ENCODE data around the gene NFYA. TPM values are rescaled to one million over a fixed set of nuclear protein-coding genes. Genes with fewer than 3 reads are reported as not detected.

The NFYA gene
- total RNA-seq, 4 donors from 2014 or later: 16.3 to 25.9 (median 21.1) TPM

DNA sequence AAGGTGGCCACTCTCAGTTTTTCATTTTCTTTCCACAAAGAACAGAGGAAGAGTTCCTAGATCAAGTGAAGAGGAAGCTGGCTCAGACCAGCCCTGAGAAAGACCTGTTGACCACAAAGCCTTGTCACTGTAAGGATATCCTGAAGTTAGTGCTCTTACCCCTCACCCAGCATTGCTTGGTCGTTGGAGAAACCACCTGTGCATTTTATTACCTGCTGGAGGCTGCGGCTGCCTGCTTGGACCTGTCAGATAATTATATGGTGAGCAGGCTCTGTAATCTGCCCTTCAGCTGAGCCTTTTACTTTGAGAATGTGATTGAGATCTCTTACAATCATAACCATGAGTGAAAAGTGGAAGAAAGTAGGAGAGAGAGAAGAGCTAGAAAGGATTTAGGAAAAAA lies 59.5 kb downstream of the NFYA start:
- no peak for ATAC-seq (ENCODE audit: low FRiP score)
- TF ChIP-seq, protein P1, sequence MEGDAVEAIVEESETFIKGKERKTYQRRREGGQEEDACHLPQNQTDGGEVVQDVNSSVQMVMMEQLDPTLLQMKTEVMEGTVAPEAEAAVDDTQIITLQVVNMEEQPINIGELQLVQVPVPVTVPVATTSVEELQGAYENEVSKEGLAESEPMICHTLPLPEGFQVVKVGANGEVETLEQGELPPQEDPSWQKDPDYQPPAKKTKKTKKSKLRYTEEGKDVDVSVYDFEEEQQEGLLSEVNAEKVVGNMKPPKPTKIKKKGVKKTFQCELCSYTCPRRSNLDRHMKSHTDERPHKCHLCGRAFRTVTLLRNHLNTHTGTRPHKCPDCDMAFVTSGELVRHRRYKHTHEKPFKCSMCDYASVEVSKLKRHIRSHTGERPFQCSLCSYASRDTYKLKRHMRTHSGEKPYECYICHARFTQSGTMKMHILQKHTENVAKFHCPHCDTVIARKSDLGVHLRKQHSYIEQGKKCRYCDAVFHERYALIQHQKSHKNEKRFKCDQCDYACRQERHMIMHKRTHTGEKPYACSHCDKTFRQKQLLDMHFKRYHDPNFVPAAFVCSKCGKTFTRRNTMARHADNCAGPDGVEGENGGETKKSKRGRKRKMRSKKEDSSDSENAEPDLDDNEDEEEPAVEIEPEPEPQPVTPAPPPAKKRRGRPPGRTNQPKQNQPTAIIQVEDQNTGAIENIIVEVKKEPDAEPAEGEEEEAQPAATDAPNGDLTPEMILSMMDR (IDR thresholded peaks at IDR 0.05): no peak
- DNase-seq (ENCODE audit: low spot score): no peak

DNA sequence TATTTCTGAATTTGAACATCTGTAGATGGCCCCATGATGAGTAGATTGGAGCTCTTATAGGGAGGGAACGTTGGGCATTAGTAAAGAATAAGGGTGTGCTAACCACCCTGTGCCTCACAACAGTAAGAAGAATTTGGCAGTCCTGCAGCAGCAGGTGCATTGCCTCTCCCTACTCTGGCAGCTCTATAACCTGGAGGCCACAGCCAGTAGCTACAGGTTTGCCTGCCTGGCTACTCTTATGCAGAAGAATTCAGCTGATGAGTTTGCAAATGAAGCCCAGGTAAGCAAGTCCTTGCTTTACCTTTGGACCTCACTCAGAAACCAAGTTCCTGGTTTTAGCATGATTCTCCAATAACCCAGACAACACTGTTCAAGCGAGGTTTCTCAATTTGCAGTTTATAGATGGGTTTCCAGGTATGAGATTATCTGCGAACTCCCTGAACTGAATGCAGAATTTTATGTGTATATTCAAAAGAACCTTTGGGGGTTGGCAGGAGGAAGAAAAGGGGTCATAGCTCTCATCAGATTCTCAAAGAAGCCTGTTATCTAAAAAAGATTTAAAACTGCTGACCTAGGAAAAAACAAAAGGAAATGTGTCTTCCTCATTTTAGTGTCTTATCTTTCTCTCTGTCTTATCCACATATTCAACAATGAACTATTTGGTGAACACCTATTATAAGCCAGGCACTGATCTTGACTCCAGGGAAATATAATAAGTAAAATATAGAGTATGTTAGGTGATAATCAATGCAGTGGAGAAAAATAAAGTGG lies 62.5 kb downstream of the NFYA start:
- TF ChIP-seq, protein P1 (IDR thresholded peaks at IDR 0.05): no peak
- no peak for DNase-seq (ENCODE audit: low spot score)
- ATAC-seq (ENCODE audit: low FRiP score): no peak

DNA sequence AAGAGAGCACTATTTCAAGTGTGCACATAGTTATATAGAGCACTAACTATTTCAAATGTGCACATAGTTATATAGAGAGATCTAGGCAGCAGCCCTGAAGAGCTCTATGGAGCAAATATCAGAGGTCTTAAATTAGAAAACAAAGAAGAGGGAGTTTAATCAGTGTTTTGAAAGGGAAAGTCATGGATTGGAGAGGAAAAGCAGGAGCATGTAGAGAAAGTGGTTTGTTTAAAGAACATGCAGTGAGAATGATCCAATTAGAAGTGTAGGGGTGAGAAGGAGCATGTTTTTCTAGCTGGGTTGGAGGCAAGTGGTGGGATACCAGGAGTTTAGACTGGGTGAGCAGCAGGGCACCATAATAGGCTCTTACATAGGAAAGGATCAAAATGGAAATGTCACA lies 64.1 kb downstream of the NFYA start:
- TF ChIP-seq, protein P1 (IDR thresholded peaks at IDR 0.05): no peak
- ATAC-seq (ENCODE audit: low FRiP score) (no peak), DNase-seq (ENCODE audit: low spot score) (no peak)

DNA sequence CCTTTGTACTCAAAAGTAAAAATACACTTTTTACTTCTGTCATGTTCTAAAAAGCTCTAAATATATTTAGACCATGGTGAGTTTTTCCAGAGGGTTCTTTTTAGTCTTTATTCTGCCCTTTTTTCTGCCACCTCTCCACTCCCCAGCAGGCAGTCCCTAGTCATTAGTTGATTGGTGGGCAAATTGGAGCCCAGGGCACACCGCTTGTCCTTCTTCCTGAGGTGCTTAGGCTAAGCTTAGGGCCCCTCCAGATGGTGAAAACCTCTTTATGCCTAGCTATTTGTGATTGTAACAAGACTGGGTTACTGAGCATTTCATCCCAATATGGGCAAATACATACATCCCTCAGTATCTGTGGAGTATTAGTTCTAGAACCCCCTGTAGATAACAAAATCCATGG lies 75.1 kb downstream of the NFYA start:
- DNase-seq (ENCODE audit: low spot score) (no peak), ATAC-seq (ENCODE audit: low FRiP score) (no peak)
- TF ChIP-seq, protein P1 (IDR thresholded peaks at IDR 0.05): no peak

Other genes with a start within 250 kb of the NFYA start
- 1 to 10 TPM in 1 of 4 donors, under 1 TPM in 3; 0.56 to 1.9 (median 0.80) TPM for gene UNC5CL, start 33.8 kb upstream of the NFYA start, total RNA-seq
- gene TSPO2, start 30.5 kb upstream of the NFYA start, total RNA-seq: not detected
- gene APOBEC2, start 19.8 kb upstream of the NFYA start, total RNA-seq: not detected
- 10 to 100 TPM in 2 of 4 donors, 1 to 10 TPM in 2; 7.2 to 19.5 (median 12.3) TPM for gene OARD1, start 618 bp upstream of the NFYA start, total RNA-seq
- 1 to 10 TPM in 1 of 4 donors, under 1 TPM in 1, not detected in 2; 0.56 to 5.3 TPM for gene TREML1, start 81.4 kb downstream of the NFYA start, total RNA-seq
- 100 to 1,000 TPM in 1 of 4 donors, 1 to 10 TPM in 2, not detected in 1; 3.1 to 119 (median 6.8) TPM for gene TREM2, start 90.1 kb downstream of the NFYA start, total RNA-seq
- 1 to 10 TPM in 1 of 4 donors, under 1 TPM in 3; 0.19 to 4.3 (median 0.34) TPM for gene TREML2, start 128.2 kb downstream of the NFYA start, total RNA-seq
- not detected for gene TREML4, start 155.4 kb downstream of the NFYA start, total RNA-seq
- 10 to 100 TPM in 1 of 4 donors, 1 to 10 TPM in 3; 5.8 to 20.2 (median 8.6) TPM for gene TREM1, start 213.7 kb downstream of the NFYA start, total RNA-seq